Osteoblast (primary cell): Measurements from ENCODE around the gene CD79A. TPM values are rescaled to one million over a fixed set of nuclear protein-coding genes. Genes with fewer than 3 reads are reported as not detected.

Experiments used
- DNase-seq: peaks from one replicate; pipeline ENCODE4 v3.0.0; 2011; ENCODE audit warnings: low spot score, mixed read lengths; ENCODE audit not compliant: insufficient read length; ENCODE audit errors: missing footprints
- H2AFZ ChIP-seq: 2 replicates; pipeline ENCODE4 v1.6.0; 2011; ENCODE audit warnings: mild to moderate bottlenecking, low read length
- H3K27ac ChIP-seq: 2 replicates; pipeline ENCODE4 v1.5.1; 2011; ENCODE audit warnings: mild to moderate bottlenecking, low read depth, low read length, moderate library complexity
- H3K27me3 ChIP-seq: 2 replicates; pipeline ENCODE4 v1.6.0; 2012; ENCODE audit warnings: mild to moderate bottlenecking, control low read depth, inconsistent platforms, low read length, moderate library complexity; ENCODE audit not compliant: insufficient read depth
- H3K36me3 ChIP-seq: 2 replicates; pipeline ENCODE4 v1.5.1; 2011; ENCODE audit warnings: mild to moderate bottlenecking, low read length, control low read depth, moderate library complexity; ENCODE audit not compliant: insufficient read depth
- H3K4me1 ChIP-seq: 2 replicates; pipeline ENCODE4 v1.5.1; 2011; ENCODE audit warnings: mild to moderate bottlenecking, low read length, control low read depth, moderate library complexity; ENCODE audit not compliant: insufficient read depth
- H3K4me2 ChIP-seq: 2 replicates; pipeline ENCODE4 v1.6.0; 2011; ENCODE audit warnings: mild to moderate bottlenecking, low read length; ENCODE audit not compliant: insufficient read depth
- H3K4me3 ChIP-seq: fragments of 200-600 bp; sonication (generic); 3 replicates; pipeline ENCODE4 v1.5.1; 2012; ENCODE audit warnings: mild to moderate bottlenecking, low read length, inconsistent platforms; ENCODE audit not compliant: insufficient read depth
- H3K79me2 ChIP-seq: 2 replicates; pipeline ENCODE4 v1.6.0; 2012; ENCODE audit warnings: mild to moderate bottlenecking, low read length, control low read depth, inconsistent platforms; ENCODE audit not compliant: insufficient read depth
- H3K9me3 ChIP-seq: 2 replicates; pipeline ENCODE4 v1.5.1; 2011; ENCODE audit warnings: low read depth, low read length, control low read depth
- H4K20me1 ChIP-seq: 2 replicates; pipeline ENCODE4 v1.6.0; 2012; ENCODE audit warnings: mild to moderate bottlenecking, low read length, control low read depth; ENCODE audit not compliant: insufficient read depth
- CTCF ChIP-seq: IDR thresholded peaks from 2 replicates; pipeline ENCODE4 v1.5.1; 2011; ENCODE audit warnings: mild to moderate bottlenecking, low read depth, low read length, moderate library complexity; ENCODE audit errors: extremely low read depth
- total RNA-seq: library from RNA; depleted of rRNA; stranded (reverse); fragments of >200 nt; gene quantifications from 2 replicates; pipeline ENCODE4 v1.2.3, GENCODE V29; 2012

CD79A gene
- total RNA-seq, 1 donor: 0.36 TPM

GRCh38 chr19:41915776-41916414, 38.8 kb downstream of the CD79A start:
- Histone ChIP-seq H3K9me3 (no peaks in the 10 kb centered on the region), H3K27me3 (peaks cover 54% of the 10 kb centered on the region), H4K20me1 (peaks cover 5% of the 10 kb centered on the region), H3K79me2 (no peaks in the 10 kb centered on the region), H3K4me2 (no peak overlapping the region), H2AFZ (no peak overlapping the region), H3K27ac (no peak overlapping the region), H3K4me1 (no peaks in the 10 kb centered on the region), H3K36me3 (no peaks in the 10 kb centered on the region), H3K4me3 (no peak overlapping the region)
- DNase-seq: no peak
- TF ChIP-seq CTCF: no peak

- Histone ChIP-seq H3K9me3 (no peaks in the 10 kb centered on the region), H2AFZ (no peak overlapping the region), H3K36me3 (no peaks in the 10 kb centered on the region), H3K4me3 (no peak overlapping the region), H3K27ac (no peak overlapping the region), H3K4me2 (no peak overlapping the region), H4K20me1 (no peaks in the 10 kb centered on the region), H3K27me3 (peaks cover 49% of the 10 kb centered on the region), H3K4me1 (no peaks in the 10 kb centered on the region), H3K79me2 (no peaks in the 10 kb centered on the region)
- no peak for TF ChIP-seq CTCF
- DNase-seq: no peak
Observed at GRCh38 chr19:41917676-41918075, 40.6 kb downstream of the CD79A start.

GRCh38 chr19:41918095-41918494, 41.0 kb downstream of the CD79A start:
- TF ChIP-seq CTCF: no peak
- Histone ChIP-seq H3K36me3 (no peaks in the 10 kb centered on the region), H3K4me2 (no peak overlapping the region), H4K20me1 (no peaks in the 10 kb centered on the region), H2AFZ (no peak overlapping the region), H3K4me1 (no peaks in the 10 kb centered on the region), H3K9me3 (no peaks in the 10 kb centered on the region), H3K4me3 (no peak overlapping the region), H3K27ac (no peak overlapping the region), H3K27me3 (peaks cover 51% of the 10 kb centered on the region), H3K79me2 (no peaks in the 10 kb centered on the region)
- DNase-seq: no peak

- H3K36me3 ChIP-seq: no peaks in the 10 kb centered on the region
- no peaks in the 10 kb centered on the region for H3K9me3 ChIP-seq
- H2AFZ ChIP-seq: no peak overlapping the region
- DNase-seq: no peak
- no peak overlapping the region for H3K27ac ChIP-seq
- no peaks in the 10 kb centered on the region for H3K79me2 ChIP-seq
- peaks cover 48% of the 10 kb centered on the region for H3K27me3 ChIP-seq
- no peak overlapping the region for H3K4me3 ChIP-seq
- no peaks in the 10 kb centered on the region for H4K20me1 ChIP-seq
- no peak overlapping the region for H3K4me2 ChIP-seq
- no peaks in the 10 kb centered on the region for H3K4me1 ChIP-seq
- TF ChIP-seq CTCF: no peak
Observed at GRCh38 chr19:41918653-41919244, 41.7 kb downstream of the CD79A start.
